Subcutaneous abdominal adipose tissue (tissue), 5 donors: ENCODE data around the gene SCEL.
"Not testable (repeated sequence)": the region's sequence is repeated elsewhere in the genome, so short reads cannot be mapped to it uniquely, and the experiment has no call there.

ENCODE experiments used
- H3K27ac ChIP-seq: one replicate; pipeline ENCODE4 v1.7.0; 2013; ENCODE audit warnings: low read depth, mild to moderate bottlenecking, inconsistent platforms, low read length, moderate library complexity
- H3K27me3 ChIP-seq, 5 donors: one replicate each; pipeline ENCODE4 v1.7.0; 2013; ENCODE audit warnings: low read length in 5 of 5, inconsistent platforms in 1 of 5; ENCODE audit not compliant: control insufficient read depth in 5 of 5, insufficient read depth in 4 of 5
- H3K36me3 ChIP-seq, 5 donors: one replicate each; pipeline ENCODE4 v1.7.0; 2013; ENCODE audit warnings: low read length in 5 of 5; ENCODE audit not compliant: control insufficient read depth in 5 of 5, insufficient read depth in 5 of 5
- H3K4me1 ChIP-seq, 5 donors: one replicate each; pipeline ENCODE4 v1.7.0; 2013; ENCODE audit warnings: low read length in 5 of 5, mild to moderate bottlenecking in 3 of 5, moderate library complexity in 1 of 5; ENCODE audit not compliant: control insufficient read depth in 5 of 5, insufficient read depth in 5 of 5
- H3K4me3 ChIP-seq, 5 donors: one replicate each; pipeline ENCODE4 v1.7.0; 2013; ENCODE audit warnings: low read length in 5 of 5, low read depth in 1 of 5
- H3K9ac ChIP-seq, 5 donors: one replicate each; pipeline ENCODE4 v1.7.0; 2013; ENCODE audit warnings: low read length in 5 of 5, mild to moderate bottlenecking in 4 of 5, moderate library complexity in 3 of 5
- H3K9me3 ChIP-seq, 5 donors: one replicate each; pipeline ENCODE4 v1.7.0; 2013; ENCODE audit warnings: low read length in 5 of 5; ENCODE audit not compliant: control insufficient read depth in 5 of 5
- donor health status: healthy.
- donor health status: healthy.
- donor health status: healthy.
- donor health status: healthy.
- donor health status: healthy.

SCEL gene

GRCh38 chr13:77507931-77508776 lies 27.4 kb upstream of the SCEL start:
- no peak overlapping the region for H3K9ac ChIP-seq
- no peak overlapping the region for H3K4me3 ChIP-seq
- H3K4me1 ChIP-seq, result peaks cover 0 to 7% (median 0%) of the 10 kb centered on the region in 5 donors
- no peak overlapping the region for H3K27ac ChIP-seq
- H3K9me3 ChIP-seq, result no peaks in the 10 kb centered on the region
- H3K27me3 ChIP-seq, result no peaks in the 10 kb centered on the region
- no peaks in the 10 kb centered on the region for H3K36me3 ChIP-seq

- no peaks in the 10 kb centered on the region for H3K36me3 ChIP-seq
- H3K4me1 ChIP-seq, result peaks cover 0 to 7% (median 0%) of the 10 kb centered on the region in 5 donors
- no peak overlapping the region for H3K4me3 ChIP-seq
- no peak overlapping the region for H3K27ac ChIP-seq
- no peaks in the 10 kb centered on the region for H3K9me3 ChIP-seq
- no peak overlapping the region for H3K9ac ChIP-seq
- no peaks in the 10 kb centered on the region for H3K27me3 ChIP-seq
Observed at GRCh38 chr13:77508959-77509620, 26.4 kb upstream of the SCEL start.

- Histone ChIP-seq H3K4me1 (peaks cover 0 to 7% (median 0%) of the 10 kb centered on the region in 5 donors), H3K27me3 (no peaks in the 10 kb centered on the region), H3K4me3 (no peak overlapping the region), H3K36me3 (no peaks in the 10 kb centered on the region), H3K9me3 (no peaks in the 10 kb centered on the region), H3K9ac (no peak overlapping the region), H3K27ac (no peak overlapping the region)
Observed at GRCh38 chr13:77510156-77510555, 25.4 kb upstream of the SCEL start.

GRCh38 chr13:77511552-77511951 lies 24.0 kb upstream of the SCEL start:
- Histone ChIP-seq H3K27ac (no peak overlapping the region), H3K9me3 (no peaks in the 10 kb centered on the region), H3K4me3 (no peak overlapping the region), H3K36me3 (no peaks in the 10 kb centered on the region), H3K27me3 (no peaks in the 10 kb centered on the region), H3K9ac (no peak overlapping the region), H3K4me1 (peaks cover 0 to 7% (median 0%) of the 10 kb centered on the region in 5 donors)

- Histone ChIP-seq H3K9me3 (no peaks in the 10 kb centered on the region), H3K9ac (no peak overlapping the region), H3K4me1 (peaks cover 0 to 4% (median 0%) of the 10 kb centered on the region in 5 donors), H3K27me3 (no peaks in the 10 kb centered on the region), H3K27ac (no peak overlapping the region), H3K4me3 (no peak overlapping the region), H3K36me3 (no peaks in the 10 kb centered on the region)
Observed at GRCh38 chr13:77513719-77514335, 21.7 kb upstream of the SCEL start.

- no peaks in the 10 kb centered on the region for H3K4me1 ChIP-seq
- no peaks in the 10 kb centered on the region for H3K27me3 ChIP-seq
- no peaks in the 10 kb centered on the region for H3K9me3 ChIP-seq
- no peaks in the 10 kb centered on the region for H3K36me3 ChIP-seq
- H3K27ac ChIP-seq, result no peak overlapping the region
- no peak overlapping the region for H3K9ac ChIP-seq
- H3K4me3 ChIP-seq, result no peak overlapping the region
Observed at GRCh38 chr13:77514336-77514726, 21.2 kb upstream of the SCEL start.

- no peaks in the 10 kb centered on the region for H3K4me1 ChIP-seq
- H3K36me3 ChIP-seq, result no peaks in the 10 kb centered on the region
- H3K9me3 ChIP-seq, result no peaks in the 10 kb centered on the region
- H3K9ac ChIP-seq, result no peak overlapping the region
- H3K4me3 ChIP-seq, result no peak overlapping the region
- no peaks in the 10 kb centered on the region for H3K27me3 ChIP-seq
- no peak overlapping the region for H3K27ac ChIP-seq
Observed at GRCh38 chr13:77515785-77516184, 19.7 kb upstream of the SCEL start.

- H3K36me3 ChIP-seq, result no peaks in the 10 kb centered on the region
- H3K9ac ChIP-seq, result no peak overlapping the region
- no peaks in the 10 kb centered on the region for H3K27me3 ChIP-seq
- no peak overlapping the region for H3K4me3 ChIP-seq
- H3K9me3 ChIP-seq, result no peaks in the 10 kb centered on the region
- no peak overlapping the region for H3K27ac ChIP-seq
- no peaks in the 10 kb centered on the region for H3K4me1 ChIP-seq
Observed at GRCh38 chr13:77516342-77516789, 19.1 kb upstream of the SCEL start.

- H3K4me3 ChIP-seq, result no peak overlapping the region
- no peaks in the 10 kb centered on the region for H3K36me3 ChIP-seq
- no peaks in the 10 kb centered on the region for H3K9me3 ChIP-seq
- peaks cover 0 to 10% (median 3%) of the 10 kb centered on the region in 5 donors for H3K4me1 ChIP-seq
- no peak overlapping the region for H3K27ac ChIP-seq
- no peak overlapping the region for H3K9ac ChIP-seq
- no peaks in the 10 kb centered on the region for H3K27me3 ChIP-seq
Observed at GRCh38 chr13:77518266-77518665, 17.2 kb upstream of the SCEL start.

- not testable (repeated sequence) for H3K27me3 ChIP-seq, H3K9ac ChIP-seq, H3K4me1 ChIP-seq, H3K27ac ChIP-seq, H3K36me3 ChIP-seq, H3K4me3 ChIP-seq, H3K9me3 ChIP-seq
Observed at GRCh38 chr13:77519396-77519795, 16.1 kb upstream of the SCEL start.
